ENCODE measurements around the gene SNRNP70.
"Not testable (repeated sequence)": the region's sequence is repeated elsewhere in the genome, so short reads cannot be mapped to it uniquely, and the experiment has no call there.

SNRNP70 gene

DNA sequence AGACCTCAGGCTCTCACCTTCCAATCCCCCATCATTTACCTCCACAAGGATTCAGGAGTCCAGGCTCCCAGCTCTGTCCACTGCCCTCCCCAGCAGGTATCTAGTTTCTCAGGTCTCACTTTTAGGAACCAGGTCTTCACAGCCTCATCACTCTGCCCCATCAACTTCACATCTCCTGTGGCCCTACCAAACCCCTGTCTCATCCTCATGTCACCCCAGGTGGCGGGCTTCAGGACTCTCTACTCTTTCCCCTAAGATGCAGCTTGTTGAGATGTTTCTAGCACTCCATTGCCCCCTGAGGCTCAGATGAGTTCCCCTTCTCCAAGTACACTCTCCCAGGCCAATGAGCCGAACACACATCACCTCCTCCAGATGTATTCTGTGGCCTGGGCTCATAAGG is 35.6 kb downstream of the SNRNP70 start:
- no peak for DNase-seq (ENCODE audit: low spot score)

DNA sequence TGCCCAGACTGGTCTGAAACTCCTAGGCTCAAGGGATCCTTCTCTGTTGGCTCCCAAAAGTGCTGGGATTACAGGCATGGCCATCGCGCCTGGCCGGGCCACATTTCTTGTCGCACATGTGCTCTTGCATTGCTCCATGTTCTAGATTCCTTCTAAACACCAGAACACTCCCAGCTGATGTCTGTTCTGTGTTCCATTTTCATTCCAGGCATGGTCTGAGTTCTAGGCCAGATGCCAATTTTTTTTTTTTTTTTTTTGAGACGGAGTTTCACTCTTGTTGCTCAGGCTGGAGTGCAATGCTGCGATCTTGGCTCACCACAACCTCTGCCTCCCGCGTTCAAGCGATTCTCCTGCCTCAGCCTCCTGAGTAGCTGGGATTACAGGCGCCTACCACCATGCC is 36.6 kb downstream of the SNRNP70 start:
- DNase-seq (ENCODE audit: low spot score) = not testable (repeated sequence)

DNA sequence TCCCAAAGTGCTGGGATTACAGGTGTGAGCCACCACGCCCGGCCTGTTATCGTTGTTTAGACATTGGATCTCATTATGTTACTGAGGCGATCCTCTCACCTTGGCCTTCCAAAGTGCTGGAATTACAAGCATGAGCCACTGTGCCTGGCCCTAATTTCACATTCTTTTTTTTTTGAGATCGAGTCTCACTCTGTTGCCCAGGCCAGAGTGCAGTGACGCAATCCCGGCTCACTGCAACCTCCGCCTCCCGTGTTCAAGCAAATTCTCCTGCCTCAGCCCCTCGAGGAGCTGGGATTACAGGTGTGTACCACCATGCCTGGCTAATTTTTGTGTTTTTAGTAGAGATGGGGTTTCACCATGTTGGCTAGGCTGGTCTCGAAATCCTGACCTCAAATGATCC is 38.0 kb downstream of the SNRNP70 start:
- DNase-seq (ENCODE audit: low spot score) = not testable (repeated sequence)

DNA sequence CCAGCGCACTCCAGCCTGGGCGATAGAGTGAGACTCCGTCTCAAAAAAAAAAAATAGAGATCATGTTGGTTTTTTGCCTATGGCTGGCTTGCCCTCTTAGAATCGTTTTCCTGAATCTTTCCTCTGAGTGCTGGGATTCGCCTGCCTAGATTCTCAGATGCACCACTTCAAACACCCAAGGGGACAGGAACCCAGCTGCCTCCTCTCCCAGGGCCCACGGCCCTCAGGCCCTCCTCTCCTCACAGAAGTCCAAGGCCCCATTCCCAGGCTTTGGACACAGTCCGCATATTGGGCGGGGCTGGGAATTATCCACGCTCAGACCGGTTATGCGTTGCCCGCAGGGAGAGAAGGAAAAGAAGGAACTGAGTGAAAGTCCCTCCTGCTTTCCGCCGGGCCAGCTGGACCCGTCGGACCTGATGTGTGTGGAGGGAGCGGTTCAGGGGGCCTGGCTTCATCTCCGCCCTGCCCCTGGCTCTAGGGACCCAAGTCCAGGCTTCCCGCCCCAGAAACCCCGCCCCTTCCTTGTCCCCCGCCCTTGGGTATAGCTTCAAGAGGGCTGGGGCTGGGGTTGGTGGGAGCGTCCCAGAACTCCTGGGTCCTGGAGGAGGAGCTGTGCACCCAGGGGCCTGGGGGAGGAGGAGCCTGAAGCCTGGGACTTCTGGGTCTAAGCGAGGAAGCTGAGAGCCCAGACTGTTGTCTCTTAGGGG is 39.9 kb downstream of the SNRNP70 start:
- no peak for DNase-seq (ENCODE audit: low spot score)

DNA sequence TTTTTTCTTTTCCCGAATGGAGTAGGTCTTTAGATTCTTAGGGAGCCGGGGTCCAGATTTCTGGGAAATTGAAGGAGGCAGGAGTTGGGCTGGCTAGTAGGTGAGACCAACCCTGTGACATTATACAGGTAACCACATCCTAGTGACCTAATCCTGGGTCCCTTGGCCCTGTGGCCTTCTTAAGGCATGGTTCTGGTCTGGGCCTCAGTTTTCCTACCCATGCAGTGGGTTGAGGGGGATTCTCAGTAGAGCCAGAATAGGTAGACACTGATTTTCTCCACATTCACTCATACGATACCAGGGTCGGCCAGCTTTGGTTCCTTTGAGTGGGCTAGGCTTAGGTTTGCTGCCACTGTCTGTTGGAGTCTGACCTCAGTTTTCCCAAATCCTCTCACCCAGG is 41.3 kb downstream of the SNRNP70 start:
- no peak for DNase-seq (ENCODE audit: low spot score)

DNA sequence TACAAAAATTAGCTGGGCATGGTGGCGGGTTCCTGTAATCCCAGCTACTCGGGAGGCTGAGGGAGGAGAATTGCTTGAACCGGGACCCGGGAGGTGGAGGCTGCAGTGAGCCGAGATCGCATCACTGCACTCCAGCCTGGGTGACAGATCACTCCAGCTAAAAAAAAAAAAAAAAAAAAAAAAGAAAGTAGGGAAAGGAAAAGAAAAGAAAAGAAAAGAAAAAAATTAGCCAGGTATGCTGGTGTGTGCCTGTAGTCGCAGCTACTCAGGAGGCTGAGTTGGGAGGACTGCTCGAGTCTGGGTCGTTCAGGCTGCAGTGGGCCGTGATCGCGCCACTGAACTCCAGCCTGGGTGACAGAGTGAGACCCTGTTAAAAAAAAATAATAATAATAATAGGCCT is 42.0 kb downstream of the SNRNP70 start:
- DNase-seq (ENCODE audit: low spot score) = not testable (repeated sequence)

DNA sequence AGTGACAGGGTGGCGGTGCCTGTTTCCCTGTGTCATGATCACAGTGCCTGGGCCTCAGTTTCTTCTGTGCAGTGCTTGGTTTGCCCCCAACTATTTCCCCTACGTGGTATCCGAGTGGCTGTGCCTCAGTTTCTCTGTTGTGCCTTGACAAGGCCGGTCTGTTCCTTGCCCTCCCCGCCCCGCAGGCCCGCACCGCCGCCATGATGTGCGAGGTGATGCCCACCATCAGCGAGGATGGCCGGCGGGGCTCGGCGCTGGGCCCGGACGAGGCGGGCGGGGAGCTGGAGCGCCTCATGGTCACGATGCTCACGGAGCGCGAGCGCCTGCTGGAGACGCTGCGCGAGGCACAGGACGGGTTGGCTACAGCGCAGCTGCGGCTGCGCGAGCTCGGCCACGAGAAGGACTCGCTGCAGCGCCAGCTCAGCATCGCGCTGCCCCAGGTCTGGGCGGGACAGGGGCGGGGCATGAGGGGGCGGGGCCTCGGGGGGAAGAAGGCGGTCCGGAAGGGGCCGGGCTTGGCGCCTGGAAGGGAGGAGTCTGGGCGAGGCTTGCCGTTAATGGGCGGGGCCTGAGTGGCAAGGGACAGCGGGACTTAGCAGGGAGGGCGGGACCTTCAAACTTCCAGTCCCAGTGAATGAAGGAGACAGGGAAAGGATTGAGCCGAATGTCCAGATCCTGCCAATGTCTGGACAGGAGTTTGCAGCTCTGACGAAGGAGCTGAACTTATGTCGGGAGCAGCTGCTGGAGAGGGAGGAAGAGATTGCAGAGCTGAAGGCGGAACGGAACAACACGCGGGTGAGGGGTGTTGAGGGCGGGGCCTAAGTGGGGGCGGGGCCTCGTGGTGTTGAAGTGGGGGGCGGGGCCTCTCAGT is 42.7 kb downstream of the SNRNP70 start:
- peak; percentile 96 for DNase-seq (ENCODE audit: low spot score)

DNA sequence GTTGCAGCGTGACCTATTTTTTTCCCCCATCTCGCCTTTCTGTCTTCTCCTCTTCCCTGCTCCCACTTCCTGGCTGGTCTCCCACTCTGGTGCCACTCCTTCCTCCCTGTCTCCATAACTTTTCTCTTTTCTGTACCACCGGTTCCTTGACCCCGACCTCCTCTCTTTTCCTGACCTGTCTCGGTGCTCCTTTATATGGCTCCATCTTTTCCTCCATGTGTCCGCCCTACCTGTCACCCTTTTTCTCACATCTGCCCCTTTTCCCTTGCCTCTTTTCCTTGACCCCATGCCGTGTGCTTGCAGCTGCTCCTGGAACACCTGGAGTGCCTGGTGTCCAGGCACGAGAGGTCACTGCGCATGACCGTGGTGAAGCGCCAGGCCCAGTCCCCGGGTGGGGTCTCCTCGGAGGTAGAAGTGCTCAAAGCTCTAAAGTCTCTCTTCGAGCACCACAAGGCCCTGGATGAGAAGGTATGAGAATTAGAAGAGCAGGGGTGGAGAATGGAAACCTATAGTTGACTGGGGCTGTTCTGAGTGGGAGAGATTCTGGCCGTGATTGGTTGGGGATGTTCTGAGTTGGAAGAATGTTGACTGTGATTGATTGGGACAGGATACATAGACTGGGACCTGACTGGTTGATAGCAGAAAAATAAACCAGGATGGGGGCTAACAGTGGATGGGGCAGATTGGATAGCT is 43.4 kb downstream of the SNRNP70 start:
- DNase-seq (ENCODE audit: low spot score) = no peak

DNA sequence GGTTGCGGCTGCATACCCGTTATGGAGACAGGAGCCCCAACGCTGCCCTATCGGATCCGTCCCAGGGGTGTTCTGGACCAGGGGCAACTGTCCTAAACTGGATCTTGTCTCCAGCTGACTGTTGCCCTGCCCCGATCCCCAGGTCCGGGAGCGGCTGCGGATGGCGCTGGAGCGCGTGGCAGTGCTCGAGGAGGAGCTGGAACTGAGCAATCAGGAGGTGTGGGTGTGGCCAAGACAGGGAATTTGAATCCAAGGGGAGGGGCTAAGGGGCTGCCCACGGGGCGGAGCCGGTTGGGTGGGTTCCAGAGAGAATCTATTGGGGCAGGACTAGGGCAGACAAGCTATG is 44.0 kb downstream of the SNRNP70 start:
- no peak for DNase-seq (ENCODE audit: low spot score)

DNA sequence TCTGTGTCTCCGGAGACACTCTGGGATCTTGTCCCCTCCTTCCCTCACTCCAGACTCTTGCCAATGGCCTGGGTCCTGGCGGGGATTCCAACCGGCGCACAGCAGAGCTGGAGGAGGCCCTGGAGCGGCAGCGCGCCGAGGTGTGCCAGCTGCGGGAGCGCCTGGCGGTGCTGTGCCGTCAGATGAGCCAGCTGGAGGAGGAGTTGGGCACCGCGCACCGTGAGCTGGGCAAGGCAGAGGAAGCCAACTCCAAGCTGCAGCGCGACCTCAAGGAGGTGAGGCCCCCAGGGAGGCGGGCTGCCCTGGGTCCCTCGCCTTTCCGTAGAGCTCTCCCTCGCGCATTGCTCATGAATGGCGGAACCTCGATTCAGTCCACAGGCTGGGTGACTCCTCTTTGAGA is 45.1 kb downstream of the SNRNP70 start:
- no peak for DNase-seq (ENCODE audit: low spot score)

DNA sequence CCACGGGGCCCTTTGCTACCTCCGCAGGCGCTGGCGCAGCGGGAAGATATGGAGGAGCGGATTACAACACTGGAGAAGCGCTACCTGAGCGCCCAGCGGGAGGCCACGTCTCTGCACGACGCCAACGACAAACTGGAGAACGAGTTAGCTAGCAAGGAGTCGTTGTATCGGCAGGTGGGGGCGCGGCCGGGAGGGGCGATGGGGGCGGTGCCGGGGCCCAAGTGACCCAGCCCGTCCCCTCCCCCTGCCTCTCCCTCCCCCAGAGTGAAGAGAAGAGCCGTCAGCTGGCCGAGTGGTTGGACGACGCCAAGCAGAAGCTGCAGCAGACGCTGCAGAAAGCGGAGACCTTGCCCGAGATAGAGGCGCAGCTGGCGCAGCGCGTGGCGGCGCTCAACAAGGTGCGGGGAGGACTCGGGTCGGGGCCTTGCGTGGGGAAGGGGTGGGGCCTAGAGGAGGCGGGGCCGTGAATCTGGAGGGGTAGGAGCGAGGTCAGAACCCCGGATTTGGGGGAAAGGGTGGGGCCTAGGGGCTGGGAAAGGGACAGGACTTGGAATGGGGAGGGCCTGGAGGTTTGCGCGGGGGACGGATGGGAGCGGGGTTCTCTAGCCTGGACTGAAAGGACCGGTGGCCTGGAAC is 47.8 kb downstream of the SNRNP70 start:
- DNase-seq (ENCODE audit: low spot score) = no peak

DNA sequence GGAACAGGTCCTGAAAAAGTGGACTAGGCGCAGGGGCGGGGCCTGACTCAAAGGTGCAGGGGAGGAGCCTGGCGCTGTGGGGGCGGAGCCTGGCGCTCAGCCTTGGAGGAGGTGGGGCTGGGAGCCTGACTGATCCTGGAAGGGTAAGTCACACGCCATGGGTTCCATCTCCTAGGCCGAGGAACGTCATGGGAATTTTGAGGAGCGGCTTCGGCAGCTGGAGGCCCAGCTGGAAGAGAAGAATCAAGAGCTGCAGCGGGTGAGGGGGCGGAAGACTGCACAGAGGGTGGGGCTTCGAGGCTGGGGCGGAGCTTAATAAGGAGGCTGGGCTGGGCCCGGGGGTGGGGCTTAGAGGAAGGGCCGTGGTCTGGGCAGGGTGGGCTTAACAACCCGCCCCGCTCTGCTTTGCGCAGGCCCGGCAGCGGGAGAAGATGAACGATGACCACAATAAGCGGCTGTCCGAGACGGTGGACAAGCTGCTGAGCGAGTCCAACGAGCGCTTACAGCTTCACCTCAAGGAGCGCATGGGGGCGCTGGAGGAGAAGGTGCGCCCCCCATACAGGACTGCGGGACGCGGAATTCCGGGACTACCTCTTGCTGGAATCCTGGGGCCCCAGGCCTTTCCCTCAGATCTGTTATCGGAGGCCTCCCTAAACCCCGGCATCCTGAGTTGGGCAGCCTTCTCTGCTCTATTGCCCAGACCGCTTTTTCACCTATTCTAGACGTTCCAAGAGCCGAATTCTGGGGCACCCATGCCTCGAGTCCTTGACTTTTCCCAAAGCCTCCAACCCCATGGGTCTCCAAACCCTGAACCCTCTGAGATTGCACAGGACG is 48.6 kb downstream of the SNRNP70 start:
- DNase-seq (ENCODE audit: low spot score) = peak; percentile 71

DNA sequence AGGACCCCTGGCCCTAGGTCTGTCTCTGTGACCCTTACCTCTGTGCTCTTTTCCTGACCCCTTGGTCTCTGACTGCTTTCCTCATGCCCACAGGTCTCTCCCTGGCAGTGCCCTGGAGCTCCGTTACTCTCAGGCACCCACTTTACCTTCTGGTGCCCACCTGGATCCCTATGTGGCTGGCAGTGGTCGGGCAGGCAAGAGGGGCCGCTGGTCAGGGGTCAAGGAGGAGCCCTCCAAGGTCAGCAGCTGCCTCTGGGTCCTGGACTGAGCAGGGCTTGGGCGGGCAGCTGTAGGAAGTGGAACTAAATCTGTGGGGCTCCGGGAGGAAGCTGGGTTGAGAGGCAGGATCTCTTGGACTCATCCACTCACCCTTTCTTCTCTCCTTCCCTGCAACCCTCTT is 50.4 kb downstream of the SNRNP70 start:
- no peak for DNase-seq (ENCODE audit: low spot score)

DNA sequence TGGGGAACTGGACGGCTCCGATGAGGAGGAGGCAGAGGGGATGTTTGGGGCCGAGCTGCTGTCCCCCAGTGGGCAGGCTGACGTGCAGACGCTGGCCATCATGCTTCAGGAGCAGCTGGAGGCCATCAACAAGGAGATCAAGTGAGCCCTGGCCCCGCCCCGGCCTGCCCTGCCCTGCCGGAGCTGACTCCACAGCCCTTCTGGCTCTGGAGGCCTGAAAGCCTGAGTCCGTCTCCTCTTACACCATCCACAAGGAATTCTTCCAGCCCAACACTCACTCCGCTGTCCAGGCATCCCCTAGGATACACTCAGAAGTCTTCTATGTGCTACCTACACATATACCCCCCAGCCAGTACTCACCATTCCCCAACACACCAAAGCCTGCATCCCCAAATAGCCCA is 51.5 kb downstream of the SNRNP70 start:
- DNase-seq (ENCODE audit: low spot score) = no peak

DNA sequence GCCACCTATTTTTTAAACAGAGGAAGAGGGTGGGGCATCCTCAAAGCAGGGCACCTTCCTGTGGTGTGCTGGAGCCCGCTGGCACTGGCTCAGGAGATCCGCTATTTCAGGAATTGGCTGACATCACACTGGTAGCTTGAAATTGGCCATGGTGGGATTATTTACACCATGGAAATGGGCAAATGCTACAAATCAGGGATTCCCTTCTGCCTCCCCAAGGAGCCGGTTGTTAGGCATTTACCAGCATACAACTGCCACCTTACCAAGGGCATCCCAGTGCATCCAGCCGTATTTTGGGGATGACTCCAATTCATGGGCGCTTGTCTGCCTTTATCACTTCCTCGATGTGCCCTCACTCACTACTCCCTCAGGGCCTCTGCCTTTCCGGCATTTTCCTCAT is 55.7 kb downstream of the SNRNP70 start:
- DNase-seq (ENCODE audit: low spot score) = no peak

DNA sequence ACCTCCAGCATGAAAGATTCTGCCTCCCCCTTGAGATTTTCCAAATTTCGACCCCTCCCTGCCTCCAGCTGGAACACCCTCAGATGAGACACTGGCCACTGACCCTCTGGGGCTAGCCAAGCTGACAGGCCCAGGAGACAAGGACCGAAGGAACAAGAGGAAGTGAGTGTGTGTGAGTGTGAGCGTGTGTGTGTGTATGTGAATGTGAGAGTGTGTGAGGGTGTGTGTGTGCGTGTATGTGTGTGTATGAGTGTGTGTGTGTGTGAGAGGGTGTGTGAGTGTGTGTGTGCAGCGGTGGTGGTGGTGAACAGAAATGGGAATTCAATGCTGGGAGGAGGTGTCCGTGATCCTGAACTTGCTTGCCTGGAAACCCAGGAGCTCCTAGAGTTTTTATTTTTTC is 56.1 kb downstream of the SNRNP70 start:
- no peak for DNase-seq (ENCODE audit: low spot score)

DNA sequence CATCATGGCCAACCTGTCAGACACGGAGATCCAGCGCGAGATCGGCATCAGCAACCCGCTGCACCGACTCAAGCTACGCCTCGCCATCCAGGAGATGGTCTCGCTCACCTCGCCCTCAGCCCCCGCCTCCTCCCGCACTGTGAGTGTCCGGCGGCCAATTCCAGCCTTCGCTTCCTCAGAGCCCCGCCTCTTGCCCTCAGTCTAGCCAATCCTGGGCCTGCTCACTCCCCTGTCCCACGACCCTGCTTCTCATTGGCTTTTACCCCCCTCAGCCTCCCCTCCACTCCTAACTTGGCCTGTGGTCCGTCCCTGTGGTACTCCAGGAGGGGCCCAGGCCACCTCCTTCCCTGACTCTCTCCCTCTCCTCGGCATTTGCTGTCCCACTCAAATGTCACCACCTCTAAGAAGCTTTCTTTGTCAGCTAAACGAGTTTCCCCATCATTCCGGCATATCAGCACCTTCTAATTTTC is 57.6 kb downstream of the SNRNP70 start:
- DNase-seq (ENCODE audit: low spot score) = peak; percentile 92

DNA sequence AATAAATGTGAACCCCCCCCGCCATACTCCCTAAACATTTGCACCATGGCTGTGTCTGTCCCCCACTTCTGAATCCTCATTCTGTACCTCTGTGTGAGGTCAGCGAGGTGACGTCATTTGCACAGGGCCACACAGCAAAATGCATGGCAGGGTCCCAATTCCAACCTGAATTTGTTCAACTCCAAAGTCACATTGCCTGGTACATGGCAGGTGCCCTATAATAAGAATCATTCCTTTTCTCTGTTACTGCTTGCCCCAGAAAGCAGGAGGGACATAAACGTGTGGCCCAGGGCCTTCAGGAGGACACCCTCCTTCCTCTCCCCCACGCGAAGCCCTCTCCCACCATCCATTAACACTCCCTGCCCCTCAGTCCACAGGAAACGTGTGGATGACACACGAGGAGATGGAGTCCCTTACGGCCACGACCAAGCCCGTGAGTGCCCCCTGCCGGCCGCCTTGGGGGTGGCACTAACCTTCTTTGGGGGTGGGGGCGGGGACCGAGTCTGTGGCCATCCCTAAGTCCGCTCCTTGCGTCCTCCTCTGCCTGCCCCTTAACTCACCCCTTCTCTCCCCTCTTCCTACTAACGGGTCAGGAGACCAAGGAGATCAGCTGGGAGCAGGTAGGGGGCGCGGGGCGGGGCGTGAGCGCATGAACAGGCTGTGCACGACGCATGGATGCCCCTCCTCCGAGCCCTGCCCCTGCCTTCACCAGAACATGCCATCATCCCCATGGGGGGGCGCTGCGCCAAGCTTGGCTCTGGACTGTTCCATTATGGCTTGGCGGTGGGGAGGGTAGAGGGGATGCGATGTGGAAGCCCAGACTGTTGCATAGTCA is 60.5 kb downstream of the SNRNP70 start:
- peak; percentile 63 for DNase-seq (ENCODE audit: low spot score)

DNA sequence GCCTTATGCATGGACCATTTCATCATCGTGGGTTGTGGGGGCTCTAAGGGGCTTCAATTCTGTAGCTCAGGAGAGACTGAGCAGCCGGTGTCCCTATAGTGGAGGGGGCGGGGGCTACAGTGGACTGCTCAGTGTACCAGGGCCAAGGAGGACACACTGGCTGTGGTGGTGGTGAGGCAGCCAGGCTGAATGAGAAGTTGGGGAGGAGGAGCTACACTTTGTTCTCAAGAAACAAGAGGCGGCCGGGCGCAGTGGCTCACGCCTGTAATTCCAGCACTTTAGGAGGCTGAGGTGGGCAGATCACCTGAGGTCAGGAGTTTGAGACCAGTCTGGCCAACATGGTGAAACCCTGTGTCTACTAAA is 61.1 kb downstream of the SNRNP70 start:
- DNase-seq (ENCODE audit: low spot score) = not testable (repeated sequence)

DNA sequence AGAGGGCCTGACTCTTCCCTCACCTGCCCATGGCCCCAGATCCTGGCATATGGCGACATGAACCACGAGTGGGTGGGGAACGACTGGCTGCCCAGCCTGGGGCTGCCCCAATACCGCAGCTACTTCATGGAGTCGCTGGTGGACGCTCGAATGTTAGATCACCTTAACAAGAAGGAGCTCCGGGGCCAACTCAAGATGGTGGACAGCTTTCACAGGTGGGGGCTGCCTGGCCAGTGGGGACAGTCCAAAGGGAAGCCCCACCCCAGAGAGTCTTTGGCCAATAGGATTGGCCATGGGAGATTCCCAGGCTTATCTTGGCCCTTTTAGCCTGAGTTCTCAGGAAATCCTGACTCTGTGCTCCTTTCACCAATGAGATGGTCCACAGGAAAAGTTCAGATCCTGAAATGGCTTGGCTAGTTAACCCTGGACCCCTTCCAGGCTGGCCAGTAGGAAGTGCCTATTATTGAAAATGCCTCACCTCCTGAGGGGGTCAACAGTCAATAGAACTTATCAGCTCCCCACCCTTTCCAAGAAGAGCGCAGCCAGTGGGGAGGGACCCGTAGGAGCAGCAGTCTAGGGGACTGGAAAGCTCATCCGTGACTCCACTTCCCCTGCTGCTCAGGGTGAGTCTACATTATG is 62.9 kb downstream of the SNRNP70 start:
- DNase-seq (ENCODE audit: low spot score) = no peak

Measured in kidney tubule cell (primary cell).